Panc1 (cell line): ENCODE data around the gene NRCAM. TPM values are rescaled to one million over a fixed set of nuclear protein-coding genes. Genes with fewer than 3 reads are reported as not detected.

ENCODE experiments used
- ATAC-seq: fragments of 200-7000 bp; cut with Tn5 transposase; 2 replicates; pipeline ENCODE4 v1.9.1; 2020; ENCODE audit warnings: mild to moderate bottlenecking, moderate library complexity
- BruUV-seq: library from RNA; stranded (reverse); fragments of 400-500 nt; replicated peaks from 2 replicates; lab custom pipeline; 2021; lab: Mats Ljungman, UMichigan
- CTCF ChIA-PET: fragments of 300-600 bp; sonication (Branson Sonifier 250); formaldehyde crosslinking; loops from one replicate; lab custom pipeline; 2022; ENCODE audit warnings: antibody characterized with exemption; lab: Charles Lee
- POLR2A ChIA-PET: fragments of 300-600 bp; sonication (Branson Sonifier 250); formaldehyde crosslinking; loops from one replicate; lab custom pipeline; 2022; ENCODE audit warnings: antibody characterized with exemption; lab: Charles Lee
- DNase-seq: peaks from one replicate; pipeline ENCODE4 v3.0.0-alpha.2; 2010; ENCODE audit warnings: low read depth, low spot score
- H3K27ac ChIP-seq: 2 replicates; pipeline ENCODE4 v1.5.1; 2011; ENCODE audit warnings: mild to moderate bottlenecking, low read length, inconsistent platforms
- H3K27me3 ChIP-seq: fragments of 200-500 bp; sonication (Bioruptor generic); 2 replicates; pipeline ENCODE4 v1.6.0; 2014; ENCODE audit warnings: low read length, inconsistent platforms; ENCODE audit not compliant: control insufficient read depth, insufficient read depth
- H3K36me3 ChIP-seq: fragments of 200-500 bp; sonication (Bioruptor generic); 2 replicates; pipeline ENCODE4 v1.5.1; 2014; ENCODE audit warnings: inconsistent platforms, mild to moderate bottlenecking, low read length, moderate library complexity; ENCODE audit not compliant: control insufficient read depth, insufficient read depth
- H3K4me1 ChIP-seq: 2 replicates; pipeline ENCODE4 v1.5.1; 2011; ENCODE audit warnings: inconsistent platforms, mild to moderate bottlenecking, low read length, moderate library complexity; ENCODE audit not compliant: control insufficient read depth, insufficient read depth
- H3K4me3 ChIP-seq, 2 experiments: 2 replicates each; pipeline ENCODE4 v1.5.1; 2011 to 2012; ENCODE audit warnings: low read depth in 2 of 2, low read length in 2 of 2, mild to moderate bottlenecking in 2 of 2, inconsistent platforms in 1 of 2, moderate library complexity in 1 of 2
- H3K9me3 ChIP-seq: fragments of 200-500 bp; sonication (Bioruptor generic); 2 replicates; pipeline ENCODE4 v1.5.1; 2014; ENCODE audit warnings: low read depth, mild to moderate bottlenecking, inconsistent platforms, low read length, moderate library complexity; ENCODE audit not compliant: control insufficient read depth, insufficient read depth
- POLR2AphosphoS5 ChIP-seq: IDR thresholded peaks from 2 replicates; pipeline ENCODE4 v1.6.1; 2012; ENCODE audit warnings: mild to moderate bottlenecking, low read depth, low read length, moderate library complexity
- SIN3A ChIP-seq: IDR thresholded peaks from 2 replicates; pipeline ENCODE4 v1.6.1; 2012; ENCODE audit warnings: low read depth, mild to moderate bottlenecking, low read length, moderate library complexity, borderline replicate concordance; ENCODE audit not compliant: insufficient read depth
- TCF7L2 ChIP-seq: IDR thresholded peaks from 2 replicates; pipeline ENCODE4 v1.6.1; 2011; ENCODE audit warnings: mild to moderate bottlenecking, low read depth, low read length, inconsistent platforms
- in situ Hi-C: cut with HindIII; loops from 2 replicates; pipeline ENCODE4 v1.10.0; 2016; ENCODE audit warnings: low sequenced_read_pairs, low pct_unique_long_range_greater_than_20kb
- intact Hi-C: fragments of 100-400 bp; cut with micrococcal nuclease; formaldehyde crosslinking; loops from one replicate; pipeline ENCODE4 v1.10.0; 2022; ENCODE audit not compliant: unreplicated experiment
- total RNA-seq: library from RNA; stranded (reverse); gene quantifications from one replicate; pipeline ENCODE4 v1.2.1, GENCODE V29; 2021; ENCODE audit not compliant: unreplicated experiment
- TF ChIP-seq, protein P1 (sequence below): fragments of 450-650 bp; IDR thresholded peaks from 2 replicates; pipeline ENCODE4 v1.5.1; 2017; ENCODE audit warnings: mild to moderate bottlenecking
- TF ChIP-seq, protein P2 (sequence below), 2 experiments: IDR thresholded peaks; 2 replicates each; pipeline ENCODE4 v1.6.1; 2011 to 2012; ENCODE audit warnings: low read depth in 2 of 2, control low read depth in 1 of 2, low read length in 1 of 2, mild to moderate bottlenecking in 1 of 2, moderate library complexity in 1 of 2; ENCODE audit not compliant: insufficient read depth in 1 of 2

Gene NRCAM
- total RNA-seq, 1 experiment from 2014 or later = 0.21 TPM

DNA sequence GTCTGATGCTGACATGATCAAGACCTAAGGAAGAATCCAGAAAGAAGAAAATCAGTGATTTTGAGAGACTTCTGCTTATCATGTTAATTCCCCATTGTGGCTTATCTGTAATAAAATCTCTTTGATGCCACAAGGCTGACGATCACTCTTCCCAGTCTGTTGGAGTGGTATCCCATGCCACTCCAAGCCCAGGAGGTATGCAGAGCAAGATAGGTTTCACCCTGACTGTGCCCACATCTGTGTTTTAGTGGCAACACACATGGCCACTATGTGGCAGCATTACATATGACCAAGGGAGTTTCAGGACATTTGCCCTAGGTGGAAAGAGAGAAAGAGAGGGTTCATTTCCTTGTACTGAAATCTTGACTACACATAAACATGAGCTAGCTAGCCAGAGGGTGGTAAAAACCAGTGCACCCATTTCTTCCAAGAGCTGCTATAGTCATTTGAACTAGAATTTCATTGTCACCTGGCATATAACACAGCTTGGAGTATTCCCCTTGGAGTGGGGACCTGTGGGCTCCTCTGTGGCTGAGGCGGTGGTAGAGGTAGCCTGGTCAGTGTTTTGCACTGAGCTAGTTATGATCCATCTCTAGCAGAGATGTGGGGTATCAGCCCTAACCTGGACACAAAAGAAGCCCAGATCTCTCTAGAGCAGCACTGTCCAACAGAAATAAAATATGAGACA, 346.9 kb downstream of the NRCAM start:
- in situ Hi-C loops = no loop called here
- TF ChIP-seq, protein P1, sequence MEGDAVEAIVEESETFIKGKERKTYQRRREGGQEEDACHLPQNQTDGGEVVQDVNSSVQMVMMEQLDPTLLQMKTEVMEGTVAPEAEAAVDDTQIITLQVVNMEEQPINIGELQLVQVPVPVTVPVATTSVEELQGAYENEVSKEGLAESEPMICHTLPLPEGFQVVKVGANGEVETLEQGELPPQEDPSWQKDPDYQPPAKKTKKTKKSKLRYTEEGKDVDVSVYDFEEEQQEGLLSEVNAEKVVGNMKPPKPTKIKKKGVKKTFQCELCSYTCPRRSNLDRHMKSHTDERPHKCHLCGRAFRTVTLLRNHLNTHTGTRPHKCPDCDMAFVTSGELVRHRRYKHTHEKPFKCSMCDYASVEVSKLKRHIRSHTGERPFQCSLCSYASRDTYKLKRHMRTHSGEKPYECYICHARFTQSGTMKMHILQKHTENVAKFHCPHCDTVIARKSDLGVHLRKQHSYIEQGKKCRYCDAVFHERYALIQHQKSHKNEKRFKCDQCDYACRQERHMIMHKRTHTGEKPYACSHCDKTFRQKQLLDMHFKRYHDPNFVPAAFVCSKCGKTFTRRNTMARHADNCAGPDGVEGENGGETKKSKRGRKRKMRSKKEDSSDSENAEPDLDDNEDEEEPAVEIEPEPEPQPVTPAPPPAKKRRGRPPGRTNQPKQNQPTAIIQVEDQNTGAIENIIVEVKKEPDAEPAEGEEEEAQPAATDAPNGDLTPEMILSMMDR = peak; percentile 69
- TF ChIP-seq POLR2AphosphoS5 = no peak
- Histone ChIP-seq H3K27me3 (no peaks in the 10 kb centered on the region), H3K4me3 (no peak overlapping the region), H3K4me1 (no peaks in the 10 kb centered on the region), H3K9me3 (no peaks in the 10 kb centered on the region), H3K36me3 (no peaks in the 10 kb centered on the region), H3K27ac (no peak overlapping the region)
- peak; percentile 72 for ATAC-seq
- POLR2A ChIA-PET = no interaction called here
- no peak for DNase-seq
- intact Hi-C loops = no loop called here
- CTCF ChIA-PET = interaction anchor here (0.5 to 1.0 kb wide), 2 partner anchors 11 to 36 kb away, joined by 3 read pairs; no protein-coding TSS in a partner anchor
- no TSS peak for BruUV-seq

DNA sequence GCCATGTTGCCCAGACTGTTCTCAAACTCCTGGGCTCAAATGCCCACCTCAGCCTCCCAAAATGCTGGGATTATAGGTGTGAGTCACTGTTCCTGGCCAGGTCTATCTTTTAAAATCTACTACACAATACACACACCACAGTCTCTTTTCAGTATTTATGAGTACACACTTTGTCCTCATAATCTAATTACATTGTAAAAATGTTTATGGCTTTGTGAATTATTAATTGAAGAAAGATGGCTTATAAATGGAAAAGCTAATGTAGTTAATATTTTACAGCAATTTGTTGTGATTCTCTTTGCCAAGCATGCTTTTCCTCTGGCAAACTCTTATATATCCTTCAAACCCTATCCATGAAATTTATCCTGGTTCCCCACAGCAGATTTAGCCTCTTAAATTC, 348.1 kb downstream of the NRCAM start:
- ChIA-PET POLR2A (no interaction called here), CTCF (no interaction called here)
- Histone ChIP-seq H3K27ac (no peak overlapping the region), H3K9me3 (no peaks in the 10 kb centered on the region), H3K4me1 (no peaks in the 10 kb centered on the region), H3K27me3 (no peaks in the 10 kb centered on the region), H3K4me3 (no peak overlapping the region), H3K36me3 (no peaks in the 10 kb centered on the region)
- DNase-seq = no peak
- no peak for ATAC-seq
- no TSS peak for BruUV-seq
- TF ChIP-seq POLR2AphosphoS5 (no peak), TCF7L2 (no peak), SIN3A (no peak)
- TF ChIP-seq, protein P2, sequence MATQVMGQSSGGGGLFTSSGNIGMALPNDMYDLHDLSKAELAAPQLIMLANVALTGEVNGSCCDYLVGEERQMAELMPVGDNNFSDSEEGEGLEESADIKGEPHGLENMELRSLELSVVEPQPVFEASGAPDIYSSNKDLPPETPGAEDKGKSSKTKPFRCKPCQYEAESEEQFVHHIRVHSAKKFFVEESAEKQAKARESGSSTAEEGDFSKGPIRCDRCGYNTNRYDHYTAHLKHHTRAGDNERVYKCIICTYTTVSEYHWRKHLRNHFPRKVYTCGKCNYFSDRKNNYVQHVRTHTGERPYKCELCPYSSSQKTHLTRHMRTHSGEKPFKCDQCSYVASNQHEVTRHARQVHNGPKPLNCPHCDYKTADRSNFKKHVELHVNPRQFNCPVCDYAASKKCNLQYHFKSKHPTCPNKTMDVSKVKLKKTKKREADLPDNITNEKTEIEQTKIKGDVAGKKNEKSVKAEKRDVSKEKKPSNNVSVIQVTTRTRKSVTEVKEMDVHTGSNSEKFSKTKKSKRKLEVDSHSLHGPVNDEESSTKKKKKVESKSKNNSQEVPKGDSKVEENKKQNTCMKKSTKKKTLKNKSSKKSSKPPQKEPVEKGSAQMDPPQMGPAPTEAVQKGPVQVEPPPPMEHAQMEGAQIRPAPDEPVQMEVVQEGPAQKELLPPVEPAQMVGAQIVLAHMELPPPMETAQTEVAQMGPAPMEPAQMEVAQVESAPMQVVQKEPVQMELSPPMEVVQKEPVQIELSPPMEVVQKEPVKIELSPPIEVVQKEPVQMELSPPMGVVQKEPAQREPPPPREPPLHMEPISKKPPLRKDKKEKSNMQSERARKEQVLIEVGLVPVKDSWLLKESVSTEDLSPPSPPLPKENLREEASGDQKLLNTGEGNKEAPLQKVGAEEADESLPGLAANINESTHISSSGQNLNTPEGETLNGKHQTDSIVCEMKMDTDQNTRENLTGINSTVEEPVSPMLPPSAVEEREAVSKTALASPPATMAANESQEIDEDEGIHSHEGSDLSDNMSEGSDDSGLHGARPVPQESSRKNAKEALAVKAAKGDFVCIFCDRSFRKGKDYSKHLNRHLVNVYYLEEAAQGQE (IDR thresholded peaks at IDR 0.05; ENCODE audit: insufficient read depth in 1 of 2, low read depth in 2 of 2, low read length in 1 of 2) = no peak
- TF ChIP-seq, protein P1 = no peak
- intact Hi-C loops (no loop called here), in situ Hi-C loops (no loop called here)
